Liver (tissue), 3 donors: ENCODE data around the gene MTSS2.

ENCODE experiments used
- EGR1 ChIP-seq, 2 donors: IDR thresholded peaks; 2 replicates each; pipeline ENCODE4 v1.6.1; 2016 to 2018; ENCODE audit warnings: antibody characterized with exemption in 2 of 2, low read depth in 2 of 2
- FOXA1 ChIP-seq: IDR thresholded peaks from 2 replicates; pipeline ENCODE4 v1.6.1; 2016; ENCODE audit warnings: antibody characterized with exemption
- TF ChIP-seq, protein P1 (sequence below): fragments of 150-350 bp; IDR thresholded peaks from 2 replicates; pipeline ENCODE4 v1.5.1; 2017; ENCODE audit warnings: improper control_type of control experiment, low read depth, low read length; ENCODE audit not compliant: missing input control
- donor health status: healthy.
- donor health status: healthy.

DNA sequence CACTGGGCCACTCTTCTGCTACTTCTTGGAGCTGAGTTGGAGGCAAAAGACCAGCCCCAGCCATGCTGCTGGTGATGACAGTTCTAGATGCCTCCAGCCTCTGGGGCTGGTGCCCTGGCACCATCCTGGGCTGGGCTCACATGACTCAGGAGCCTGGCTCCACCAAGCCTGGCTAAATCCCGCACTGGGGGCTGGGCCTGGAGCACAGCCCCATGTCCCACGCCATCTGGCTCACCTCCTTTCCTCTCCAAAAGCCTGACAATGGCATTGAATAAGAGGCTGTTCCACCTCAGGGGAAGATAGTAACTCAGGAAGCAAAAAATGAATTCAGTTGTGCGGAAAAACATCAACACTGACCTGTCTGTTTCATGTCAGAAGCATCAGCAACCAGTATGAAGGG is 45.1 kb upstream of the MTSS2 start:
- no peak for TF ChIP-seq FOXA1
- TF ChIP-seq, protein P1, sequence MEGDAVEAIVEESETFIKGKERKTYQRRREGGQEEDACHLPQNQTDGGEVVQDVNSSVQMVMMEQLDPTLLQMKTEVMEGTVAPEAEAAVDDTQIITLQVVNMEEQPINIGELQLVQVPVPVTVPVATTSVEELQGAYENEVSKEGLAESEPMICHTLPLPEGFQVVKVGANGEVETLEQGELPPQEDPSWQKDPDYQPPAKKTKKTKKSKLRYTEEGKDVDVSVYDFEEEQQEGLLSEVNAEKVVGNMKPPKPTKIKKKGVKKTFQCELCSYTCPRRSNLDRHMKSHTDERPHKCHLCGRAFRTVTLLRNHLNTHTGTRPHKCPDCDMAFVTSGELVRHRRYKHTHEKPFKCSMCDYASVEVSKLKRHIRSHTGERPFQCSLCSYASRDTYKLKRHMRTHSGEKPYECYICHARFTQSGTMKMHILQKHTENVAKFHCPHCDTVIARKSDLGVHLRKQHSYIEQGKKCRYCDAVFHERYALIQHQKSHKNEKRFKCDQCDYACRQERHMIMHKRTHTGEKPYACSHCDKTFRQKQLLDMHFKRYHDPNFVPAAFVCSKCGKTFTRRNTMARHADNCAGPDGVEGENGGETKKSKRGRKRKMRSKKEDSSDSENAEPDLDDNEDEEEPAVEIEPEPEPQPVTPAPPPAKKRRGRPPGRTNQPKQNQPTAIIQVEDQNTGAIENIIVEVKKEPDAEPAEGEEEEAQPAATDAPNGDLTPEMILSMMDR, result no peak
- TF ChIP-seq EGR1 (IDR thresholded peaks at IDR 0.05; ENCODE audit: low read depth in 2 of 2), result no peak
